ENCODE measurements around the gene NMNAT2. TPM values are rescaled to one million over a fixed set of nuclear protein-coding genes. Genes with fewer than 3 reads are reported as not detected.

NMNAT2 gene
- total and polyA plus RNA-seq, 12 donors, result 0.23 to 5.8 (median 2.1) TPM

DNA sequence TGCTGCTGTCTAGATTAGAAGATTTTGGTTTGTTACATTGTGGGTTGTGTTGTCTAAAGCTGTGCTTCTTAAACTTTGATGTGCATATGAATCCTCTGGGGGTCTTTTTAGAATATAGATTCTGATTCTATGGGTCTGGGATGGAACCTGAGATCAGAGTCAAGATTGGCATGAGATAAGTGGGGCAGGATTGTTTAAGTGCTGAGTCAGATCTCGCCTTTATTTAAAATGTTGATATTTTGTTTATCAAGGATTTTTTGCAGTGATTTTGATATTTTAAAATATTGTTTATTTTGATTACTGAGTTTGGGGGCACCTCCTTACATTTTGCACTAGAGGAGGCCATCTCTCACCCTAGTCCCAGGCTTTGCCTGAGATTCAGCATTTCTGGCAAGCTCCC is 117.4 kb downstream of the NMNAT2 start:
- intact Hi-C loops (cut with DNase I), result no loop called here
- Histone ChIP-seq H3K9me3 (peaks cover 0 to 8% (median 0%) of the 10 kb centered on the region in 11 donors), H3K4me3 (no peak overlapping the region), H3K27me3 (no peaks in the 10 kb centered on the region), H3K27ac (peak overlapping the region in 7 of 10 donors; percentile 32 to 88 (median 56)), H3K4me1 (peaks cover 5 to 52% (median 42%) of the 10 kb centered on the region in 9 donors), H3K36me3 (no peaks in the 10 kb centered on the region)
- WGBS, 2 donors, result 100% methylated on average over 1 of the region's 1 CpG
- TF ChIP-seq, protein P1, sequence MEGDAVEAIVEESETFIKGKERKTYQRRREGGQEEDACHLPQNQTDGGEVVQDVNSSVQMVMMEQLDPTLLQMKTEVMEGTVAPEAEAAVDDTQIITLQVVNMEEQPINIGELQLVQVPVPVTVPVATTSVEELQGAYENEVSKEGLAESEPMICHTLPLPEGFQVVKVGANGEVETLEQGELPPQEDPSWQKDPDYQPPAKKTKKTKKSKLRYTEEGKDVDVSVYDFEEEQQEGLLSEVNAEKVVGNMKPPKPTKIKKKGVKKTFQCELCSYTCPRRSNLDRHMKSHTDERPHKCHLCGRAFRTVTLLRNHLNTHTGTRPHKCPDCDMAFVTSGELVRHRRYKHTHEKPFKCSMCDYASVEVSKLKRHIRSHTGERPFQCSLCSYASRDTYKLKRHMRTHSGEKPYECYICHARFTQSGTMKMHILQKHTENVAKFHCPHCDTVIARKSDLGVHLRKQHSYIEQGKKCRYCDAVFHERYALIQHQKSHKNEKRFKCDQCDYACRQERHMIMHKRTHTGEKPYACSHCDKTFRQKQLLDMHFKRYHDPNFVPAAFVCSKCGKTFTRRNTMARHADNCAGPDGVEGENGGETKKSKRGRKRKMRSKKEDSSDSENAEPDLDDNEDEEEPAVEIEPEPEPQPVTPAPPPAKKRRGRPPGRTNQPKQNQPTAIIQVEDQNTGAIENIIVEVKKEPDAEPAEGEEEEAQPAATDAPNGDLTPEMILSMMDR (IDR thresholded peaks at IDR 0.05), result no peak
- DNase-seq (no peak), ATAC-seq (peak in 1 of 8 donors; percentile 11)

DNA sequence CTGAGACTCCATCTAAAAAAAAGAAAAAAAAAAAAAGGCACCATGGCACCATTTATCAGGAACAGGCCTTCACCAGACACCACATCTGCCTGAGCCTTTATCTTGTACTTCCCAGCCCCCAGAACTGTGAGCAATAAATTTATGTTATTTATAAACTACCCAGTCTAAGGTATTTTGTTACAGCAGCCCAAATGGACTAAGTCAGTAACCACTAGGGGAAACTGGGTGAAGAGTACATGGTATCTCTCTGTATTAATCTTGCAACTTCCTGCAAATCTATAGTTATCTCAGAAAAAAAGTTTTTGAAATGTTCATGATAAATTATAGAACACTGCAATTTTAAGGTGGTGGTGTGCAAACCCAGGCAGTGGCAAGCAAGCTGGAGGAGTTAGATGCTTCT is 117.8 kb downstream of the NMNAT2 start:
- Histone ChIP-seq H3K4me3 (no peak overlapping the region), H3K27ac (peak overlapping the region in 4 of 10 donors; percentile 6 to 88 (median 51)), H3K9me3 (peaks cover 0 to 8% (median 0%) of the 10 kb centered on the region in 11 donors), H3K4me1 (peaks cover 5 to 48% (median 38%) of the 10 kb centered on the region in 9 donors), H3K36me3 (no peaks in the 10 kb centered on the region), H3K27me3 (no peaks in the 10 kb centered on the region)
- DNase-seq (no peak), ATAC-seq (no peak)
- TF ChIP-seq, protein P1 (IDR thresholded peaks at IDR 0.05), result no peak
- intact Hi-C loops (cut with DNase I), result no loop called here

DNA sequence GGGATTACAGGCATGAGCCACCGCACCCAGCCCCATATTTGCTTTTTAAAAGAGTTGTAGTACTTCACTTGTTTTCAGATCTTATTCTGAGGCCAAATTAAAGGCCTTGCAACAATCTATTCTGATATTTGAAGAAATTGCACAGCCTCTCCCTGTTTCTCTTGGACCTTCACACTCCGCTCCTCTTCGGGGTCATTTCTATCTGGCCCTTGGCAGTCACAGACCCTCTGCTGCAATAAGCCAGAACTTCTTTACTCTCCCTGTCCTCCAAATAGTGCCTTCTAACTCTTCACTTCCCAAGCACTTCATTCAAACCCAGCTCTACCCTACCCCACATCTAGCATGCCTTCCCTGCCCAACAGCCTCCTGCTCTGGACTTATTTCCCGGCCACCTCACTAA is 121.4 kb downstream of the NMNAT2 start:
- Histone ChIP-seq H3K27ac (peak overlapping the region in 1 of 10 donors; percentile 15), H3K36me3 (no peaks in the 10 kb centered on the region), H3K9me3 (peaks cover 0 to 8% (median 0%) of the 10 kb centered on the region in 11 donors), H3K4me3 (no peak overlapping the region), H3K27me3 (no peaks in the 10 kb centered on the region), H3K4me1 (peaks cover 0 to 18% (median 9%) of the 10 kb centered on the region in 9 donors)
- TF ChIP-seq, protein P1 (IDR thresholded peaks at IDR 0.05), result no peak
- DNase-seq (no peak), ATAC-seq (no peak)
- intact Hi-C loops (cut with DNase I), result loop anchor here in 1 of 10 donors (10.0 kb wide), 1 partner anchor 1218 kb away; no protein-coding TSS in a partner anchor
- 78 to 83% methylated on average over 4 of the region's 4 CpGs for WGBS, 2 donors

DNA sequence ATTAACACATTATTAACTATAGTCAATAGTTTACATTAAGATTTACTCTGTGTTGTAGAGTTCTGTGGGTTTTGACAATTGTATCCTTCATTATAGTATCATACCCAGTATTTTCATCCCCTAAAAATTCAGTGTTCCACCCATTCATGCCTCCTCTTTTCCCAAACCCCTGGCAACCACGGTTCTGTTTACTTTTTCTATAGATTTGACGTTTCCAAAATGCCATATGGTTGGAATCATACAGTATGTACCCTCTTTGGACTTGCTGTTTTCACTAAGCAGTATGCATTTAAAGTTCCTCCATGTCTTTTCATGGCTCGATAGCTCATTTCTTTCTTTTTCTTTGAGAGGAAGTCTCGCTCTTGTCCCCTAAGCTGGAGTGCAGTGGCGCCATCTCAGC is 122.7 kb downstream of the NMNAT2 start:
- H3K27ac ChIP-seq, result no peak overlapping the region
- TF ChIP-seq, protein P1 (IDR thresholded peaks at IDR 0.05), result no peak
- intact Hi-C loops (cut with DNase I), result loop anchor here in 1 of 10 donors (10.0 kb wide), 1 partner anchor 1219 kb away; no protein-coding TSS in a partner anchor
- no peak overlapping the region for H3K4me3 ChIP-seq
- WGBS, 2 donors, result 65 to 69% methylated on average over 5 of the region's 5 CpGs
- peaks cover 0 to 17% (median 6%) of the 10 kb centered on the region in 9 donors for H3K4me1 ChIP-seq
- ATAC-seq (no peak), DNase-seq (no peak)
- H3K36me3 ChIP-seq, result no peaks in the 10 kb centered on the region
- peaks cover 0 to 7% (median 0%) of the 10 kb centered on the region in 11 donors for H3K9me3 ChIP-seq
- no peaks in the 10 kb centered on the region for H3K27me3 ChIP-seq
